ENCODE data around the gene PUM1.

The PUM1 gene

DNA sequence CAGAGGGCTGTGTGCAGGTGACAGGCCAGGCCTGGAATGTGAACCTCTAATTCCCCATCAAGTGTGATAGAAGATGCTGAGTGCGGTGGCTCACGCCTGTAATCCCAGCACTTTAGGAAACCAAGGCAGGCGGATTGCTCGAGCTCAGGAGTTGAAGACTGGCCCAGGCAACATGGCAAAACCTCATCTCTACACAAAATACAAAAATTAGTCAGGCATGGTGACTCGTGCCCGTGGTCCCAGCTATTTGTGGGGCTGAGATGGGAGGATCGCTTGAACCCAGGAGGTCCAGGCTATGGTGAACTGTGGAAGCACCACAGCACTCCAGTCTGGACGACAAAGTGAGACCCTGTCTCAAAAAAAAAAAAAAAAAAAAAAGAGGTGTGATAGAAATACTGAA is 40.1 kb upstream of the PUM1 start:
- Mint-ChIP-seq H3K27ac (no peak overlapping the region), H3K9me3 (no peaks in the 10 kb centered on the region), H3K36me3 (ENCODE audit: low read depth) (no peaks in the 10 kb centered on the region), H3K4me1 (peaks cover 6% of the 10 kb centered on the region), H3K4me3 (no peak overlapping the region), H3K27me3 (ENCODE audit: low read depth) (no peaks in the 10 kb centered on the region)
- TF ChIP-seq, protein P1, sequence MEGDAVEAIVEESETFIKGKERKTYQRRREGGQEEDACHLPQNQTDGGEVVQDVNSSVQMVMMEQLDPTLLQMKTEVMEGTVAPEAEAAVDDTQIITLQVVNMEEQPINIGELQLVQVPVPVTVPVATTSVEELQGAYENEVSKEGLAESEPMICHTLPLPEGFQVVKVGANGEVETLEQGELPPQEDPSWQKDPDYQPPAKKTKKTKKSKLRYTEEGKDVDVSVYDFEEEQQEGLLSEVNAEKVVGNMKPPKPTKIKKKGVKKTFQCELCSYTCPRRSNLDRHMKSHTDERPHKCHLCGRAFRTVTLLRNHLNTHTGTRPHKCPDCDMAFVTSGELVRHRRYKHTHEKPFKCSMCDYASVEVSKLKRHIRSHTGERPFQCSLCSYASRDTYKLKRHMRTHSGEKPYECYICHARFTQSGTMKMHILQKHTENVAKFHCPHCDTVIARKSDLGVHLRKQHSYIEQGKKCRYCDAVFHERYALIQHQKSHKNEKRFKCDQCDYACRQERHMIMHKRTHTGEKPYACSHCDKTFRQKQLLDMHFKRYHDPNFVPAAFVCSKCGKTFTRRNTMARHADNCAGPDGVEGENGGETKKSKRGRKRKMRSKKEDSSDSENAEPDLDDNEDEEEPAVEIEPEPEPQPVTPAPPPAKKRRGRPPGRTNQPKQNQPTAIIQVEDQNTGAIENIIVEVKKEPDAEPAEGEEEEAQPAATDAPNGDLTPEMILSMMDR (IDR thresholded peaks at IDR 0.05; ENCODE audit: unreplicated experiment in 3 of 3) = no peak

DNA sequence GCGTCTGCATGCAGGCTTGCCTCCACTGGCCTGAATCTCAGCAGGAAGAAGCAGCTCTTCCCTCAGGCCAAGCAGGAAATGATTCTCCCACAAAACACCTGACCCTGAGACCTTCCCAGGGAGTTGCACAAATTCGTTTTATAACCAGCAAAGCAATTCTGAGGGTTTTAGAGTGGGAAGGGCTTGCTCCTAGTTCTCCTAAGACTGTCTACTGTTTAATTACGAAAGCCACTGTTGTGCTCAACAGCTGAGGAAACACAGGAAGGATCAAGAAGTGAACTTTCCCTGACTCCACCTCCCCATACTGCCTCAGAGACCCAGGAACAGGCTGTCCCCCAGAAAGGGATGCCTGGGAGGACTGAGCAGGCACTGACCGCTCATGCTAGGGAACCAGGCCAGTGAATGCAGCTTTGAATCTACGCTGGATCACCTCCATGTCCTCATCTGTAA is 37.0 kb upstream of the PUM1 start:
- H3K36me3 Mint-ChIP-seq (ENCODE audit: low read depth) = no peaks in the 10 kb centered on the region
- TF ChIP-seq, protein P1 (IDR thresholded peaks at IDR 0.05; ENCODE audit: unreplicated experiment in 3 of 3) = no peak
- peaks cover 13% of the 10 kb centered on the region for H3K4me1 Mint-ChIP-seq
- H3K27ac Mint-ChIP-seq = peak overlapping the region; percentile 74 to 82 (median 80)
- H3K4me3 Mint-ChIP-seq = no peak overlapping the region
- no peaks in the 10 kb centered on the region for H3K27me3 Mint-ChIP-seq (ENCODE audit: low read depth)
- H3K9me3 Mint-ChIP-seq = no peaks in the 10 kb centered on the region

DNA sequence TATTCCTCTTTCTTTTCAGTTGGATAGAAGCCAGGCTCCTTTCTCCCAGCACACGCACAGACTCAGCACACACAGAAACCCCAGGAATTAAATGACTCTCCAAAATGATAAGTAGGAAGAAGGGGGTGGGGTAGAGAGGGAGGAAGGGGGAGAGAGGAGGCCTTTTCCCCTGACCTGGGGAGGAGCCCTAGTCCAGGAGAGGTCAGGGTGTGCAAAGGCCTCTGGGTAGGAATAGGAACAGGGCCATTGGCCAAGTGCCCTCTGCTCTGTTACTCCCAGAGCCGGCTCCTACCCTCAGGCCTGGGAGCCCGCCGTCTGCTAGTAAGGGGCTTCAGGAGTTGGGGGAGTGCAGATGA is 35.6 kb upstream of the PUM1 start:
- Mint-ChIP-seq H3K27me3 (ENCODE audit: low read depth) (no peaks in the 10 kb centered on the region), H3K9me3 (no peaks in the 10 kb centered on the region), H3K4me1 (peaks cover 13% of the 10 kb centered on the region), H3K36me3 (ENCODE audit: low read depth) (no peaks in the 10 kb centered on the region), H3K27ac (peak overlapping the region; percentile 39 to 80 (median 78)), H3K4me3 (no peak overlapping the region)
- TF ChIP-seq, protein P1 (IDR thresholded peaks at IDR 0.05; ENCODE audit: unreplicated experiment in 3 of 3) = no peak

DNA sequence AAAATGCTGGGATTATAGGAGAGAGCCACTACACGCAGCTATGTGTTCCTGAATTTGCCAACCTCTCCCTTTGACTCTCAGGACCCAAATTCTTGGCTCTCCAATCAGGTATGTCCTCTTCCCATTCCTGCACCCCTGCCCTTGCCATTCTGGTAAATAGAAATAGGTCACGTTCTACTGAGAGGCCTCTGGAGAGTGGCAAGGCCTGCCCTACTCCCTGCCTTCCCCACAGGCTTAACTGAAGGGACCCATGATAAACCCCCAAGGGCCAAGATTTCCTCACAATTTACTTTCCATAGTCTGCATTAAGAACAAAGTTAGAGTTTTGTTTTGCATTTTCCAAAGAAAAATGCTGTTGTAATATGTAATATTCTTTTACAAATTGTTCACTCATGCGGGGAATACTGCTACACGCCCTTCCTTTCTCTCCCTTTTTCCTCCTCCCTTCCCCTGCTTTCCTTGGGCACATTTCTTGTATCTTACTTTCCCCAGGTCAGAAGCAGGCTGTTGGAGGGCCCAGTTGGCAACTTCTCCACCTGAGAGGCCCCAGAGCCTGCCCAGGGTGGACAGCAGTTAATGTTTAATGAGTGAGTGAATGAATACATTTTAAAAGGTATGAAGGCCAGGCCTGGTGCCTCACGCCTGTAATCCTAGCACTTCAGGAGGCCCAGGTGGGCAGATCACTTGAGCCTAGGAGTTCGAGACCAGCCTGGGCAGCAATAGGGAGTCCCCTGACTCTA is 33.9 kb upstream of the PUM1 start:
- TF ChIP-seq, protein P1 (IDR thresholded peaks at IDR 0.05; ENCODE audit: unreplicated experiment in 3 of 3) = no peak
- Mint-ChIP-seq H3K4me3 (no peak overlapping the region), H3K27ac (peak overlapping the region; percentile 93 to 98 (median 98)), H3K27me3 (ENCODE audit: low read depth) (no peaks in the 10 kb centered on the region), H3K36me3 (ENCODE audit: low read depth) (no peaks in the 10 kb centered on the region), H3K4me1 (peaks cover 13% of the 10 kb centered on the region), H3K9me3 (no peaks in the 10 kb centered on the region)

DNA sequence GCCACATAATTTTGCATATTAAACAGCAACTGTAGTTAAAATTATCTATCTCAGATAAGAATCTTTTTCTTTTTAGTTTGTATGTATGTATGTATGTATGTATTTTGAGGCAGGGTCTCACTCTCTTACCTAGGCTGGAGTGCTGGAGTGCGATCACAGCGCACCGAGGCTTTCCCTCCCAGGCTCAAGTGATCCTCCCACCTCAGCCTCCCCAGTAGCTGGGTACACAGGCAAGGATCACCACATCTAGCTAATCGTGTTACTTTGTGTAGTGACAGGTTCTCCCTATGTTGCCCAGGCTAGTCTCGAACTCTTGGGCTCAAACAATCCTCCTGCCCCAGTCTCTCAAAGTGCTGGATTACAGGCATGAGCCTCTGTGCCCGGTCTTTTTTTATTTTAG is 30.5 kb upstream of the PUM1 start:
- no peaks in the 10 kb centered on the region for H3K27me3 Mint-ChIP-seq (ENCODE audit: low read depth)
- H3K27ac Mint-ChIP-seq = no peak overlapping the region
- TF ChIP-seq, protein P1 (IDR thresholded peaks at IDR 0.05; ENCODE audit: unreplicated experiment in 3 of 3) = no peak
- peaks cover 10% of the 10 kb centered on the region for H3K4me1 Mint-ChIP-seq
- no peaks in the 10 kb centered on the region for H3K36me3 Mint-ChIP-seq (ENCODE audit: low read depth)
- H3K9me3 Mint-ChIP-seq = no peaks in the 10 kb centered on the region
- H3K4me3 Mint-ChIP-seq = no peak overlapping the region

Measured in nephron (organoid).